ENCODE results near the gene PIGN. TPM values are rescaled to one million over a fixed set of nuclear protein-coding genes. Genes with fewer than 3 reads are reported as not detected.

Gene PIGN
- total and polyA plus RNA-seq, 2 of the 8 experiments (the other 6 are each of a cell fraction or from before 2014, with no cell fraction given), result 20.9 to 26.3 TPM

GRCh38 chr18:62206593-62206992 is 19.7 kb upstream of the PIGN start:
- H3K79me2 ChIP-seq (ENCODE audit: control insufficient read depth in 1 of 2, insufficient read depth in 2 of 2, low read length in 2 of 2), result peaks cover 0 to 88% of the 10 kb centered on the region in 2 experiments; a peak in 2 of 4 replicates
- TF ChIP-seq POU5F1 (IDR thresholded peaks at IDR 0.05; ENCODE audit: low read depth, low read length), result no peak
- TF ChIP-seq SIRT6 (IDR thresholded peaks at IDR 0.05; ENCODE audit: low read length), result no peak
- TF ChIP-seq NRF1 (IDR thresholded peaks at IDR 0.05; ENCODE audit: low read depth, low read length), result no peak
- TF ChIP-seq GABPA (IDR thresholded peaks at IDR 0.05; ENCODE audit: borderline replicate concordance, insufficient read depth, low read length), result no peak
- no peak for TF ChIP-seq CTCF (IDR thresholded peaks at IDR 0.05; ENCODE audit: control extremely low read depth in 1 of 3, insufficient read depth in 1 of 3, low read depth in 1 of 3, low read length in 3 of 3)
- no peak for TF ChIP-seq BACH1 (IDR thresholded peaks at IDR 0.05; ENCODE audit: low read length)
- TF ChIP-seq EGR1 (IDR thresholded peaks at IDR 0.05; ENCODE audit: borderline replicate concordance, low read depth, low read length), result no peak
- no peak for TF ChIP-seq RNF2 (IDR thresholded peaks at IDR 0.05; ENCODE audit: borderline replicate concordance, low read depth, low read length, missing control alignments, poor library complexity, severe bottlenecking)
- POLR2A ChIA-PET (ENCODE audit: partially characterized antibody), result interaction anchor here (1.1 kb wide), 1 partner anchor 11 kb away, joined by 3 read pairs; no protein-coding TSS in a partner anchor
- FAIRE-seq (no peak), DNase-seq (ENCODE audit: low read depth in 1 of 2, low spot score in 2 of 2) (no peak)
- H2BK20ac ChIP-seq (ENCODE audit: low read length), result no peak overlapping the region
- H3K14ac ChIP-seq (ENCODE audit: insufficient read length), result no peak overlapping the region
- no peak overlapping the region for H2BK5ac ChIP-seq (ENCODE audit: low read depth, low read length)
- H2AFZ ChIP-seq (ENCODE audit: low read length), result no peak overlapping the region
- no peaks in the 10 kb centered on the region for H3K23me2 ChIP-seq (ENCODE audit: low read depth, low read length)
- H2BK12ac ChIP-seq (ENCODE audit: low read depth, low read length), result no peak overlapping the region
- no peak overlapping the region for H2BK120ac ChIP-seq (replicated peaks; ENCODE audit: low read depth, low read length)
- H3K9ac ChIP-seq (replicated peaks in 1 of 4; ENCODE audit: extremely low read depth in 1 of 4, low read depth in 3 of 4, low read length in 3 of 4), result no peak overlapping the region
- no peaks in the 10 kb centered on the region for H3K27me3 ChIP-seq (replicated peaks in 1 of 4; ENCODE audit: control insufficient read depth in 3 of 4, extremely low read depth in 1 of 4, insufficient read depth in 3 of 4, low read length in 3 of 4)
- H4K91ac ChIP-seq (replicated peaks; ENCODE audit: insufficient read length, low read length), result no peak overlapping the region
- CTCF ChIA-PET (ENCODE audit: partially characterized antibody), result no interaction called here
- H3K56ac ChIP-seq (replicated peaks; ENCODE audit: insufficient read length, low read depth, low read length), result no peak overlapping the region
- peaks cover 2% of the 10 kb centered on the region; the same call in 1 of the 2 replicates for H3K79me1 ChIP-seq (ENCODE audit: low read depth, low read length)
- H3K4me1 ChIP-seq (replicated peaks in 1 of 4; ENCODE audit: control insufficient read depth in 3 of 4, insufficient read depth in 4 of 4, low read length in 3 of 4), result no peaks in the 10 kb centered on the region
- no peak overlapping the region for H4K5ac ChIP-seq (ENCODE audit: insufficient read length, low read depth, low read length)
- no peak overlapping the region for H3K27ac ChIP-seq (ENCODE audit: low read depth, low read length)
- H3K23ac ChIP-seq (ENCODE audit: insufficient read length), result no peak overlapping the region
- H3K18ac ChIP-seq (ENCODE audit: extremely low read depth, low read length), result no peak overlapping the region
- H3K4me2 ChIP-seq (ENCODE audit: insufficient read depth in 1 of 2, low read depth in 2 of 2, low read length in 2 of 2), result no peak overlapping the region
- H4K20me1 ChIP-seq (replicated peaks in 1 of 2; ENCODE audit: control insufficient read depth in 1 of 2, insufficient read depth in 2 of 2, low read length in 2 of 2), result peaks cover 0 to 2% of the 10 kb centered on the region in 2 experiments
- H3K4me3 ChIP-seq (ENCODE audit: extremely low read depth in 1 of 4, insufficient read depth in 2 of 4, low read depth in 3 of 4, low read length in 4 of 4), result no peak overlapping the region
- H3K4ac ChIP-seq (replicated peaks; ENCODE audit: insufficient read length, low read depth, low read length), result no peak overlapping the region
- H2AK5ac ChIP-seq (ENCODE audit: low read depth, low read length), result no peak overlapping the region
- H3K36me3 ChIP-seq (ENCODE audit: control insufficient read depth in 2 of 4, insufficient read depth in 4 of 4, low read length in 3 of 4), result peaks cover 0 to 3% (median 0%) of the 10 kb centered on the region in 4 experiments; a peak in 1 of 8 replicates
- H3K9me3 ChIP-seq (ENCODE audit: insufficient read depth in 2 of 2, low read depth in 1 of 2, low read length in 1 of 2), result no peaks in the 10 kb centered on the region
- H4K8ac ChIP-seq (ENCODE audit: extremely low read depth, insufficient read depth, low read length), result no peak overlapping the region
- no peak overlapping the region for H2BK15ac ChIP-seq (ENCODE audit: low read length)
- WGBS, 2 experiments (ENCODE audit: extremely low coverage in 1 of 2, insufficient coverage in 1 of 2, insufficient read length in 1 of 2, insufficient replicate concordance in 2 of 2, low coverage in 1 of 2, low lambda C conversion rate in 2 of 2, missing lambda C conversion rate in 1 of 2), result 99% methylated on average over 4 of the region's 4 CpGs; no CpG with 5 or more reads in 1 of the 2 experiments

Data from H1 (cell line).